Caco-2 (cell line): ENCODE measurements around the gene SLC7A9. TPM values are rescaled to one million over a fixed set of nuclear protein-coding genes. Genes with fewer than 3 reads are reported as not detected.

Experiments used
- BruUV-seq: library from RNA; stranded (reverse); fragments of 400-500 nt; replicated peaks from 2 replicates; lab custom pipeline; 2021; lab: Mats Ljungman, UMichigan
- CTCF ChIA-PET: fragments of 300-600 bp; sonication (Branson Sonifier 250); formaldehyde crosslinking; loops from one replicate; lab custom pipeline; 2022; ENCODE audit warnings: antibody characterized with exemption; lab: Charles Lee
- POLR2A ChIA-PET: fragments of 300-600 bp; sonication (Branson Sonifier 250); formaldehyde crosslinking; loops from one replicate; lab custom pipeline; 2022; ENCODE audit warnings: antibody characterized with exemption; lab: Charles Lee
- DNase-seq, 2 experiments: peaks; one replicate each; pipeline versions ENCODE4 v3.0.0 to v3.0.0-alpha.2; 2020 to 2022
- H3K27me3 ChIP-seq: replicated peaks from 2 replicates; pipeline ENCODE4 v1.6.0; 2011; ENCODE audit warnings: low read length; ENCODE audit not compliant: control insufficient read depth, insufficient read depth
- H3K36me3 ChIP-seq: 2 replicates; pipeline ENCODE4 v1.5.1; 2011; ENCODE audit warnings: low read length; ENCODE audit not compliant: control insufficient read depth, insufficient read depth
- H3K4me1 ChIP-seq: fragments of 250-450 bp; sonication (Bioruptor Pico); 2 replicates; pipeline ENCODE4 v1.5.1; 2020; ENCODE audit warnings: mild to moderate bottlenecking
- H3K4me3 ChIP-seq: 2 replicates; pipeline ENCODE4 v1.5.1; 2011; ENCODE audit warnings: low read depth, mild to moderate bottlenecking, control low read depth, low read length
- H3K9me3 ChIP-seq: fragments of 250-450 bp; sonication (Bioruptor Pico); 2 replicates; pipeline ENCODE4 v1.5.1; 2020; ENCODE audit warnings: mild to moderate bottlenecking, moderate library complexity
- H3K27ac Mint-ChIP-seq: one replicate; pipeline ENCODE4 v1.8.0; 2022; ENCODE audit warnings: mixed read lengths; ENCODE audit not compliant: unreplicated experiment
- H3K27me3 Mint-ChIP-seq: one replicate; pipeline ENCODE4 v1.8.0; 2022; ENCODE audit warnings: mixed read lengths; ENCODE audit not compliant: insufficient read depth, unreplicated experiment
- H3K36me3 Mint-ChIP-seq: one replicate; pipeline ENCODE4 v1.8.0; 2022; ENCODE audit warnings: mild to moderate bottlenecking, mixed read lengths; ENCODE audit not compliant: insufficient read depth, unreplicated experiment
- H3K4me1 Mint-ChIP-seq: one replicate; pipeline ENCODE4 v1.8.0; 2022; ENCODE audit warnings: low read depth, mixed read lengths; ENCODE audit not compliant: unreplicated experiment
- H3K4me3 Mint-ChIP-seq: one replicate; pipeline ENCODE4 v1.8.0; 2022; ENCODE audit warnings: mild to moderate bottlenecking, moderate library complexity, mixed read lengths; ENCODE audit not compliant: unreplicated experiment
- H3K9me3 Mint-ChIP-seq: one replicate; pipeline ENCODE4 v1.8.0; 2022; ENCODE audit warnings: mixed read lengths; ENCODE audit not compliant: unreplicated experiment
- CTCF ChIP-seq, 2 experiments: fragments of 200-600 bp in 1 of 2; IDR thresholded peaks; 1 replicate in 1 of 2; 2 replicates in 1 of 2; pipeline versions ENCODE4 v1.5.1 to v1.8.0; 2011 to 2022; ENCODE audit warnings: antibody characterized with exemption in 1 of 2, control low read depth in 1 of 2, inconsistent platforms in 1 of 2, low read depth in 1 of 2, low read length in 1 of 2, mild to moderate bottlenecking in 1 of 2, moderate library complexity in 1 of 2; ENCODE audit not compliant: insufficient read depth in 1 of 2, severe bottlenecking in 1 of 2, unreplicated experiment in 1 of 2
- intact Hi-C: fragments of 100-400 bp; cut with micrococcal nuclease; formaldehyde crosslinking; loops from one replicate; pipeline ENCODE4 v1.10.0; 2022; ENCODE audit not compliant: unreplicated experiment
- total RNA-seq: library from RNA; stranded (reverse); gene quantifications from 2 replicates; pipeline ENCODE4 v1.2.3, GENCODE V29; 2022

The SLC7A9 gene
- total RNA-seq, 1 experiment from 2014 or later, result 3.6 TPM

- H3K27me3 ChIP-seq, result no peaks in the 10 kb centered on the region
- TF ChIP-seq CTCF (IDR thresholded peaks at IDR 0.05; ENCODE audit: insufficient read depth in 1 of 2, low read depth in 1 of 2, low read length in 1 of 2, severe bottlenecking in 1 of 2, unreplicated experiment in 1 of 2), result no peak
- Mint-ChIP-seq H3K9me3 (no peaks in the 10 kb centered on the region), H3K27ac (no peak overlapping the region), H3K4me1 (no peaks in the 10 kb centered on the region), H3K27me3 (peaks cover 3% of the 10 kb centered on the region), H3K36me3 (no peaks in the 10 kb centered on the region), H3K4me3 (no peak overlapping the region)
- H3K36me3 ChIP-seq, result no peaks in the 10 kb centered on the region
- H3K4me3 ChIP-seq, result no peak overlapping the region
- no TSS peak for BruUV-seq
- ChIA-PET POLR2A (interaction anchor here (0.6 kb wide), 1 partner anchor 38 kb away, joined by 4 read pairs; no protein-coding TSS in a partner anchor), CTCF (no interaction called here)
- no peak for DNase-seq
- no peaks in the 10 kb centered on the region for H3K9me3 ChIP-seq
- intact Hi-C loops, result no loop called here
- no peaks in the 10 kb centered on the region for H3K4me1 ChIP-seq
Measured at GRCh38 chr19:32800754-32801153, 68.8 kb downstream of the SLC7A9 start.

GRCh38 chr19:32800191-32800590 is 69.4 kb downstream of the SLC7A9 start:
- no TSS peak for BruUV-seq
- Mint-ChIP-seq H3K27ac (no peak overlapping the region), H3K4me1 (no peaks in the 10 kb centered on the region), H3K36me3 (no peaks in the 10 kb centered on the region), H3K9me3 (no peaks in the 10 kb centered on the region), H3K4me3 (no peak overlapping the region), H3K27me3 (peaks cover 3% of the 10 kb centered on the region)
- Histone ChIP-seq H3K4me1 (no peaks in the 10 kb centered on the region), H3K27me3 (no peaks in the 10 kb centered on the region), H3K36me3 (no peaks in the 10 kb centered on the region), H3K4me3 (no peak overlapping the region), H3K9me3 (no peaks in the 10 kb centered on the region)
- DNase-seq, result no peak
- CTCF ChIA-PET, result no interaction called here
- POLR2A ChIA-PET, result interaction anchor here (0.6 kb wide), 1 partner anchor 38 kb away, joined by 4 read pairs; no protein-coding TSS in a partner anchor
- TF ChIP-seq CTCF (IDR thresholded peaks at IDR 0.05; ENCODE audit: insufficient read depth in 1 of 2, low read depth in 1 of 2, low read length in 1 of 2, severe bottlenecking in 1 of 2, unreplicated experiment in 1 of 2), result no peak
- intact Hi-C loops, result no loop called here

- Mint-ChIP-seq H3K9me3 (no peaks in the 10 kb centered on the region), H3K4me1 (no peaks in the 10 kb centered on the region), H3K4me3 (no peak overlapping the region), H3K36me3 (no peaks in the 10 kb centered on the region), H3K27me3 (peaks cover 3% of the 10 kb centered on the region), H3K27ac (no peak overlapping the region)
- no TSS peak for BruUV-seq
- no peaks in the 10 kb centered on the region for H3K36me3 ChIP-seq
- H3K4me1 ChIP-seq, result no peaks in the 10 kb centered on the region
- ChIA-PET POLR2A (no interaction called here), CTCF (no interaction called here)
- no peak overlapping the region for H3K4me3 ChIP-seq
- DNase-seq, result no peak
- no peaks in the 10 kb centered on the region for H3K9me3 ChIP-seq
- intact Hi-C loops, result no loop called here
- no peaks in the 10 kb centered on the region for H3K27me3 ChIP-seq
- TF ChIP-seq CTCF (IDR thresholded peaks at IDR 0.05; ENCODE audit: insufficient read depth in 1 of 2, low read depth in 1 of 2, low read length in 1 of 2, severe bottlenecking in 1 of 2, unreplicated experiment in 1 of 2), result no peak
Measured at GRCh38 chr19:32798201-32798600, 71.4 kb downstream of the SLC7A9 start.
